KG1 (cell line): ENCODE measurements around the gene HOXC9.

ENCODE experiments used
- DNase-seq: peaks from one replicate; lab custom pipeline; 2025; lab: John Stamatoyannopoulos, UW

The HOXC9 gene

DNA sequence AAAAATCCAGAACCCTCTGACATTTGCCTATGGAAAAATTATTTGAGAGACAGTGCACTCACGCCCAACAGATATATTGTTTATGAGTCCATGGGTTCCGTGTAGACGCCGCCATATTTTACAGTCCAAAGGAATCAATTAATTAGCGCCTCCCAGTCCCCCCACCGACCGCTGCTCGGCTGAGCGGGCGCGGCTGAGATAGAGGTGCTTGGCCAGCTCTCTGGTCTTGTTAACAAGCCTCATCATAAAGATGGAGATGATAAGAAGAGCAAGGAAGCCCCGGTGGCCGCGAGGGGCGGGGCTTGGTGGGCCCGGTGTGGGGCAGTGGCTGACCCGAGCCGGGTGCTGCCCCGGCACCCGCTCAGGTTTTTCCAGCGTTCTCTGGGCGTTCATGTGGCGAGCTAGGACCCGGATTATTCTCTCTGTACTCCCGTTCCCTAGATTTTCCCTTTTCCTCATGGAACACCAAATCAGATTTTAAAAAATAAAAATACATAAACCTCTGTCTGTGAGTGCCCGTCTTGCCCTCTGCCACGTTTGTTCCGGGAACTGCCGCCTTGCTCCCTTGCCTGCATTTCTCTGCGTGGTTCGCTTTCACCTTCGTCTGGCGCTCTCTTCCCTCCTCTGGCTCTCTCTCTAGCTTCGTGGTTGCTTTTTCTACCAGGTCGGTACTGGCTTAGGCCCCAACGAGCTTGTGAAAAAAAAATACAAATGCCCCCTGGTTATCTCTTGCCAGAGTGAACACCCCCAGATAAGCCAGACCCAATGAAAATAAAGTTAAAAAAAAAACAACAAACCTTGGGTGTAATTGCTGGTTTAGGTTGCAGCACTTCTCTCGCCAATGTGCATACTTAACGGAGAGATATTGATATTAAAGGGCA is 36.3 kb upstream of the HOXC9 start:
- no peak for DNase-seq

DNA sequence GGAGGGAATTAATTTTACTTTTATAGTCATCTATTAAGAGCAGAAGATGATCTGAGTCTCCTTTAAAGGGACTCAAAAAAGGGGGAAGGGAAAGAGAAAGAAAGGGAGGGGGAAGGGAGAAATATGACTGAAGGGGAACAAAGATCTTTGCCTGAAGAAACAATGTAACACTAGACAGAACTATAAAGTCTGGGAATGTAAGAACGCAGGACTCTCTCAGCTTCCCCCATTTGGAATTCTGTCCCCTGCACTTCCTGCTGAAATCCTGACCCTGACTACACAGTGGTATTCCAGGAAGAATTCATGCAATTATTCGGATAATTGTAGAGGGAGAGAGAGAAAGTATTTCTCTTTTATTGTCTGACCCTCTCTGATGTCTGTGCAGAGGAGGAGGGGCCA is 35.6 kb upstream of the HOXC9 start:
- DNase-seq, result no peak

DNA sequence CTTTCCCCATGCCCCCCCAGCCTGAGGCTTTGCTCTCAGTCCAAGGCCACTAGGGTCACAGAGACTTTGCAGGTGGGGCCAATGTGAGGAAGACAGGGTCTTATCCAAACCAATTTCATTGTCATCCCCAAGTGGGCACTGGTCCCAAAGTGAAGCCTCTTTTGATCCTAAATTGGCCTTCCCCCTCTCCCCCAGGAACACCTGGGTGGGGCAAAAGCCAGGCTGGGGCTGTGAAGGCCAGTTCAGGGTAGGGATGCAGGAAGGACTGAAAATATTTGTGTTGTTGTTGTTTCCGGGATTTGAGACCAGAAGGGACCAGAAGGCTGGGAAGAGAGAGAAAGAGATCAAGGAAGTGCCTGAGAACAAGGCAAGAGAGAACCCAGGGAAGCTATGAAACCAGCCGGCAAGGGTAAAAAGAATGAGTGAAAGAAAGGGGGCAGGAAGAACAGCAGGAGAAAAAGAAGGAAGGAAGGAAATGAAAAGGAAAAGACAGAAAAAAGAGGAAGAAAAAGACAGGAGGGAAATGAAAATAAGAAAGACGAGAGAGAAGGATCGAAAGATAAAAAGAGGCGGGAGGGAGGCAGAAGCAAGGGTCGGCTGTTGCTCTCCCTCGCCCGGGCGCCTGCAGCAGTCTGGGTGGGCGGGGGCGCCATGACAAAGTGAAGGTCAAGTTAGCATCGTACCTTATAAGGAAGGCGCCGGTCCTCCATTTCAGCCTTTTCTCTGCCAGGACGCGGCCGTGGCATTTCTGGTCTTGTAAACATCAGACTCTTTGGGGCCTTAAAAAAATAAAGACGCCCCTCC is 34.5 kb upstream of the HOXC9 start:
- no peak for DNase-seq

DNA sequence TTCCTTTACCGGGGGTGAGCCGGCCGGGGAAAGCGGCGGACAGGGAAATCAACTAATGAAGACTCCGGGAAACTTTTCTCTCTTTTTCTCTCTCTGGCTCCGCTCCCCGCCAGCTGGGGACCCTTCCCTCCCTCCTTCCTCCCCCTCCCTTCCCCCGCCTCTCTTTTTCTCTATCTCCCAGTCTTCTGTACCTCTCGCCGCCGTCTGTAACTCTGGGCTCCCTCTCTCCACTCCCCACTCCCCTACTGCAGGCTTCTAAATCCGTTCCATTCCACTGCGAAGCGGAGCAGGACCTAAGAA is 33.9 kb upstream of the HOXC9 start:
- DNase-seq, result no peak

DNA sequence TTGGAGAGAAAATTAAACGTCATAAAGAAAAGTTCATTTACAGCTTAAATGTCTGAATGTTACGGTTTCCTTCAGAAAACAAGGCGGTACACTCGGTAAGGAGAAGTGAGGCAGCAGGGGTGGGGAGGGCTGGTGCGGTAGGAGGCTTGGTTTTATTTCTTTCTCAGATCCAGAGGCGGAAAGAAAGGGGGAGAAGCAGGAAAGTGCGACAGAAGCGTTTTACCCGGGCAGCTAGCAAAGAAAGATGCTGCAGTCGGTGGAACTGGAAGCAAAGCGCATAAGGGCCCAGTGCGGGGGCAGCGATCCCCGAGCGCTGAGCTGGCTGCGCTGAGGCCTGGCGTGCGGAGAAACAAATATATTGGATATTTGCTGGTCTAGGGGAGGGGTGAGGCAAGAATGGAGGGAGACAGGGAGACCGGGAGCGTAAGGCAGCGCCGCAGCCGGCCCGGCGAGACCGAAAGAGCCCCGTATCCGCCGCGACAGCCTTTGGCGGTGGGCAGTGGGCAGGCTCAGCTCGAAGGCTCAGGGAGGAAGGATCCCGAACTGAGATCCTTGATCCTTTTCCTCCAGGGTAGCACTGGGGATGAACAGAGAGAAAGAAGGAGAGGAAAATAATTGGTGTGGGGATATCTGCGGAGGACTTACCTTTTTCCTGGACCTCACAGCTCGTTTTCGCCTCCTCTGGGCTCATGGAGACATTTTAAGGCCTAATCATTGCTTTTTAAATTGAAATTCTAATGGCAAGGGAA is 33.4 kb upstream of the HOXC9 start:
- no peak for DNase-seq

DNA sequence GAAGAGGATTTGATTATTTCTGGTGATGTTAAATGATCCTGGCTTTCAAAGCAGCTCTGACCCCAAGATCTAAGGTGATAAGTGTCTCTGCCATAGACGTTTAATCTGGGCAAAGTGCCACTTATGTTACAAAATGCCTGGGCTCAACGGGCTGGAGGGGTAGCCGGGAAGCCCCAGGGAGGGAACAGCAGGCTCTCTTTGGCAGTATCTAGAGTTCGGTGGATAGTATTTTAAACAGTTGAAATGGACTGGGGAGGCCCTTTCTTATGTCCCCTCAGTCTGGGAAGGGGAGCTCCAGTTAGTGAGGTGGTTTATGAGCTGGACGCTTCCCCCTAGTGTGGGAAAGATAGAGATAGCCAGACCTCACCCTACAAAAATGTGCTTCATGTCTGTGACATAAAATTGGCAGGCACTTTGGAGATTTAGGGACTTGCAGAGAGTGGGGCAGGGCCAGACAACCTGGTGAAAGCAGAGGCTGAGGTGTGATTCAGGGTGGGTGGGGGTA is 32.5 kb upstream of the HOXC9 start:
- DNase-seq, result no peak

DNA sequence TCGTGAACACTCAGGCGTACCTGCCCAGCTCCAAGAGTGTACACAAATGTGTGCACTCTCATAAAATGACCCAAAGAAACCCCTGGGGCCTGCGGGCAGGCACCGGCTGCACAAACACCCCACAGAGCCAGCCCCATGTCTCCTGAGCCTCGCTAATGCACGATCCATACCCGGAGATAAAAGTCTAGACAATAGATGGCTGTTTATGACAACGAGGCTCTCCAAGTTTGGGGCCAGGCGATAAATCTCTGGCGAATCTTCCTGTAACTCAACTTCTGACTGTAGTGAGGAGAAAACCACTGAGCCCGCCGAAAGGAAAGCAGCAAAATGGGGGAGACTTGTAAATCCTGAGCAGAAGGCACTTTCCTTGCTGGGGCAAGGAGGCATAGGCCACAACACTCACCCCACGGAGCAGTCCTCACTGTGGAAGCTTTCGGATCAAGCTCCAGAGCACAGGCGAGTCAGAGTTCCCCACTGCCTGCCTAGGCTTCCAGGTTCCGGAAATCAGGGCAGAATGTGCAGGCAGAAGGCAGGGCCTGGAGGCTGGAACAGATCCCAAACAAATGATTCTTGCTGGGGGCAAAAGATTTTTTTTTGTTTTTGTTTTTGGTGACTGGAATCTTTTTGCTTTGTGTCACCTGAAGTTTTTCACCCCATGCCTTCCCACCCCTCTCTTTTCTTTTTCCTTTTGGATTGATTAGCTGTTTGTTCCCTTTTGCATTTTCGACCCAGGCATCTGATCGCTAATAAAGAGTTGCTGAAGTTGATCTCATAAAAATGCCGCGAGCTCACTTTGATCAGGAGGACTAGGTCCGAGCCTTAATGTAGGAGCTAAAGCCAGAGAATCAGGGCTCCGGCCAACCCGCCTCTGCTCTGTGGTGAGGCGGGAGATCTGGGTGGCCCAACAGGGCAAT is 31.5 kb upstream of the HOXC9 start:
- no peak for DNase-seq

DNA sequence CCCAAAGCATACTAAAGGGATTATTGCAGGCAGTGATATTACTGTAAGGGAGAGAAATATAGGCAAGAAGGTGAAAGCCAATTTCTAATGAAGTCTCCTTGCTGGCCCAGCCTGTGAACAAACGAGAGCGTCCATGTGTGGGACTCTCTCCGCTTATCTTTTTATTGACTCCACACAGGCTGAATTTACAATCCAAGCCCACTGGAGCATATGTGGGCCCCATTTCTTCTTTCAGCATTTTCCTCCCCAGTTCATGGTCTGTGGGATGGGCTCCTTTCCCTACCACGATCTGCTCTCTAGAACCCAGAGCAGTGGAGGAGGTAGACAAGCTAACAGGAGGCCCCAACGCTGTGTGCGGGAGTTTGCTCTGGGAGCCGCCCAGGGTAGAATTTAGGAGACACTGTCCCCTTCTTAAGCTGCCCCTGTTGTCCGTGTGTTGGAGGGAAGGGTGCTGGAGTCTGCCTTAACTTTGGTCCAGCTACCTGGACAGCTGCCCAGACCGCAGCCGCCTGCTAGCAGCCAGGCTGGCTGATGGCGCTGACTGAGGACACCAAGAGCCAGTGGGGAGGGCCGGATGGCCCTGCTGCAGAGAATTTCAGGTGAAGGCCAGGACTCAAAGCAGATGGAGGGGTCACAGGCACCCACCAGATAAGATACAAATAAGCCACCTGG is 30.2 kb upstream of the HOXC9 start:
- DNase-seq, result no peak

DNA sequence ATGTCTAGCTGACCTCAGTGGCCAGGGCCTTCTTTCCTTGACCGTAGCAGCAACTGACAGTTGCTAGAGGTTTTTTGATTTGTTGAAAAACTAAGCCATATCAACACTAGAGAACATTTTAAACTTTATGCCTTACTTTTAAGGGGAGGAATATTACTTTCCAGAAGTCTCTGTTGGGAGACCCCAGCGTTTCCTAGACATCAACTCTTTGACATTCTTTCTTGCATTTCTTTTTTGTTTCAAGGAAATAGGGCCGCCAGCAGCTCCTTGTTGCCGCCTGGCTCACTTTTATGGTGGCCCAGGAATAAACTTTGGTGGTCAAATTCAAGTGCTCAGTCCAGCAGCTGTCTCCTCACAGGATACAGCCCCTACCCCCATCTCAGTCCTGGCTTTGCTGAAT is 29.5 kb upstream of the HOXC9 start:
- DNase-seq, result no peak

DNA sequence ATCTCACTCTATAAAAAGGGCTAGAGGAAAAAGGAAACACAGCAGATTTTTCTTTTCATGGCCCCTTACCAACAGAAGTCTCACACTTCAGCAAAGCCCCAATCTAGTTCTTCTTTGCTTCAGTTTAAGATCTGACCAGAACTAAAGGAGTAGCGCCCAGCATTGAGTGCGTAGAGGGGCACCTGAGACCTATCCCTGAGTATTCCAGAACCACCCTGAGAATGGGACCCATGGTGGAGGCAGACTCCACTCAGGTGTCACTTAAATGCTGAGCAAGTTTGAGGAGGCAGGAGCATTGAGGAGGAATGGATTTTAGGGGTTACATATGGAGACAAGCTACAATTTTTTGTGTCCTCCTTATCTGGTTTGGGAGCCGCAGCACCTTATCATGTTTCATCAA is 28.8 kb upstream of the HOXC9 start:
- no peak for DNase-seq

DNA sequence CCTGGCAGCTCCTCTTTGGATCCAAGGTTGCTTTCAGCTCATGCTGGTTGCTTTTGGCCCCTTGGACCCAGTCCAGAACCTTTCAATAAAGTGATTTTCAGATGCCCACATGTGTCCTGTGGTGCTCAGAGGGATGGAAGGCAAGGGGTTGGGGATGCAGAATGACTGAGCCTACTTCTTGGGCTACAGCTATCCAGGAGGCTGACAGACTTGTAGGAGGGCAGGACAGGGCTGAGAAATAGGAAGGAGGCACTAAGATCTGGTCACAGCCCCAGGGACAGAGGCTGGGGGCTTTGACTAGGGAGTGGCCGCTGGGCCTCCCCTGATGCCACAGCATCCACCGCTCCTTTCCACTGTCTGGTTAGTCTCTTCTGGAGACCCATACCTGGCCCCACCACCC is 28.3 kb upstream of the HOXC9 start:
- DNase-seq, result no peak

DNA sequence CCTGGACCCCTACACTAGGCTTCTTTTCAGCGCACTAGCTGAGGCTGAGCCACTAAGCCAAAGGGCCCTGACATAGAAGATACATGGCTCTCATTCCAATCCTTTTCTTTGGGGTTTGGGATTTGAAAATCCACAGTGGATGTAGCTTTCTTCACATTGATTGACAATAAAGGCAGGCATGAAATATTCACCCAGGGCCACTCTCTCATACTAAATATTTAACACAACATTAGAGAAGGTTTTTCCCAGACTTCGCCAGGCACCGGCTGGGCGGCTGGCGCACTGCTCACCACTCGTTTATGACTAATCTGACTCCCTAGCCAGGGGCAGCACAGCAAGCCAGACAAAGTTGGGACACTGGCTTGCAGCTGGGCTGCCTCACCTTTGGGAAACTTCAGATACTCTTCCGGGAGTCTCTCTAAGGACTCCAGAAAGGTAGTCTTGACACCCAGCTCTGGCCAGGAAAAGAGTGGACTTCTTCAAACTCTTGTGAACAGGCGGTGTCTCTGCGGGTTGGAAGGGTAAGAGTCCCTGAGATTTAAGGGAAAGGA is 27.7 kb upstream of the HOXC9 start:
- no peak for DNase-seq

DNA sequence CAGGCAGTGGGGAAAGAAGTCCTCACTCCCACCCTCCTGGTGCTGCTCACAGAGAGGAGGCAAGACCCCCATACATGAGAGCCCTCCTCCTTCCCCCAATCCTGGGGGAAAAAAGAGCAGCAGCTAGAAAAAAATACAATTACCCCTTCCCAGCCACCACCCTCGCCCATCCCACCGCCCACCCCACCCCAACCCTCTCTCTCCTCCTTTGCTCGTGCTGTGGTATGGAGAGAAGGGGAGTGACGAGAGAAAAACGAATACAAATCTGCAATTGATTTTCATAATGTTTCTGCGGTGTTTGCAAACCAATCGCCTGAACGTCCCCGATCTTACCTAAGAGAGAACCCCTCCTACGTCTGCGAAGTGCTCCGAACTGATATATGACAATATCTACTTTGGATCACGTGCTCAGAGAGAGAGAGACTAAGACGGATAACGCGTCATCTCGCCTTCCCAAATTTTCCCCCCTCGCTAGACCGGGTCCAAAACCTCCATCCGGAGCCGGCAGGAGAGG is 27.2 kb upstream of the HOXC9 start, which contains the start of gene HOXC11:
HOXC11 (plus strand) TSS at position 405 of the 514 bp plus-strand sequence. CDS start 116 bp downstream, outside the sequence.
- DNase-seq, result no peak

DNA sequence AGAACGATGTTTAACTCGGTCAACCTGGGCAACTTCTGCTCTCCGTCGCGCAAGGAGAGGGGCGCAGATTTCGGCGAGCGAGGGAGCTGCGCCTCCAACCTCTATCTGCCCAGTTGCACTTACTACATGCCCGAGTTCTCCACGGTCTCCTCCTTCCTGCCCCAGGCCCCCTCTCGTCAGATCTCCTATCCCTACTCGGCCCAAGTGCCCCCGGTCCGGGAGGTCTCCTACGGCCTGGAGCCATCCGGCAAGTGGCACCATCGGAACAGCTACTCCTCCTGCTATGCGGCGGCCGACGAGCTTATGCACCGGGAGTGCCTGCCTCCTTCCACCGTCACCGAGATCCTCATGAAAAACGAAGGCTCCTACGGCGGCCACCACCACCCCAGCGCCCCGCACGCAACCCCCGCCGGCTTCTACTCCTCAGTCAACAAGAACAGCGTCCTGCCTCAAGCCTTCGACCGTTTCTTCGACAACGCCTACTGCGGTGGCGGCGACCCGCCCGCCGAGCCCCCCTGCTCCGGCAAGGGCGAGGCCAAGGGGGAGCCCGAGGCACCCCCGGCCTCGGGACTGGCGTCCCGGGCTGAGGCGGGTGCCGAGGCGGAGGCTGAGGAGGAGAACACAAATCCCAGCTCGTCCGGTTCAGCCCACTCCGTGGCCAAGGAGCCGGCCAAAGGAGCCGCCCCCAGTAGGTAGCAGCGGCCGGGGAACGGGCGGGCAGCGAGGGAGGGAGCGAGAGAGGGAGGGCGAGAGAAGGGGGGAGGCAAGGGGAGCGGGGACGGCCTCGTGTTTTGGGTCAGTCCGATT is 26.5 kb upstream of the HOXC9 start:
- no peak for DNase-seq

DNA sequence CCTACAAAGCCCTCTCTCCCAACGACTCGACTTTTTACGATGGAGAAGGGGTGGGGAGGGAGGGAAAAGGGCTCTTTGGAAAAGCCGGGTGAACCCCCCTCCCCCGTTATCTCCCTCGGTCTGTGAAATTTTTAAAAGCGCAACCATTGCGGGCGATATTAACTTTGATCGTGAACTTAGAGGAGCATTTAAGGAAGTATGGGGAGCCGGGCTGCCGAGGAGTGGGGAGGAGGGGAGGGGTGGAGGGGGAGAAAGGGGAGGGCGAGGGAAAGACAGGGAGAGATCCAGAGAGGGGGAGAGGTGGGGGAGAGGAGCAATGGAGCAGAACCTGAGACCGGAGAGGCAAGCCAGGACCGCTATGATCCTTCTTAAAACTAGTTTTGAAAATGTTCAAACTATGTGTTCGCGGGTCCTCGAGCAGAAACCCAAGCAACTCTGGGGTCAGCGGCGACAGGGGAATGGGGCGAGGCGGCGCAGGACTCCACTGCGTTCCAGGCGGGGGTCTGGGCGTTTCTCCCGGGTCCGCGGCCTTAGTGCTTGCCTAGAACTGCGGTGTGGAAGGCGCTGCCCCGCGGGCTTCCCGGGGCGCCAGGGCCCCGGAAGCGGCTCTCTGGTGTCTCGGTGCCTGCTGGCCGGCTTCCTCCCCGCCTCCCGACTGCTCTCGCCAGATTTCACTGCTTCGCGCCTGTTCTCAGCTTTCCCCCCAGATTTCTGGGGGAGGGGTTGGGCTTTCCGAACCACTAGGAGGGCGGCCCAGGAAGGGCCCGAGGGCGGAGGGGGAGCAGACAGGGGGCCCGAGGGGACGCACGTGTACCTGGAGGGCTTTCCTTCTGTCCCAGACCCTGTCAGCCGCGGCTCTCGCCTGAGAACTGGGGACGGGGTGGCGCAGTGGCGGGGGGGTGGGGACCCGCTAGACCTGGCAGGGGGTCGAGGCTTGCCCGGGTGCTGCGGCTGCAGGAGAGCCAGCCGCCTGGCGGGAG is 25.6 kb upstream of the HOXC9 start, which contains the start of gene HOTAIR:
HOTAIR (minus strand) TSS at position 871 of the 980 bp plus-strand sequence.
- DNase-seq, result no peak

DNA sequence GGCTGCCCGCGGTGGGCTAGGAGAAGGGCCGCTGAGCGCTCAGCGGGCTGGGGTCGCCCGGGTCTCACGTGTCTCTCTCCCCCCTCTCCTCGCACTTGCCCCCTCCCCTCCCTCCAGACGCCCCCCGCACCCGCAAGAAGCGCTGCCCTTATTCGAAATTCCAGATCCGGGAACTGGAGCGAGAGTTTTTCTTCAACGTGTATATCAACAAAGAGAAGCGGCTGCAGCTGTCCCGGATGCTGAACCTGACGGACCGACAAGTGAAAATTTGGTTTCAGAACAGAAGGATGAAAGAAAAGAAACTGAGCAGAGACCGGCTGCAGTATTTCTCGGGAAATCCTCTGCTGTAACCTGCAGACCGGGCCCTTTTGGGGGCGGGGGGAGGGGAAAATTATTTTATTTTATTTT is 24.9 kb upstream of the HOXC9 start:
- no peak for DNase-seq

DNA sequence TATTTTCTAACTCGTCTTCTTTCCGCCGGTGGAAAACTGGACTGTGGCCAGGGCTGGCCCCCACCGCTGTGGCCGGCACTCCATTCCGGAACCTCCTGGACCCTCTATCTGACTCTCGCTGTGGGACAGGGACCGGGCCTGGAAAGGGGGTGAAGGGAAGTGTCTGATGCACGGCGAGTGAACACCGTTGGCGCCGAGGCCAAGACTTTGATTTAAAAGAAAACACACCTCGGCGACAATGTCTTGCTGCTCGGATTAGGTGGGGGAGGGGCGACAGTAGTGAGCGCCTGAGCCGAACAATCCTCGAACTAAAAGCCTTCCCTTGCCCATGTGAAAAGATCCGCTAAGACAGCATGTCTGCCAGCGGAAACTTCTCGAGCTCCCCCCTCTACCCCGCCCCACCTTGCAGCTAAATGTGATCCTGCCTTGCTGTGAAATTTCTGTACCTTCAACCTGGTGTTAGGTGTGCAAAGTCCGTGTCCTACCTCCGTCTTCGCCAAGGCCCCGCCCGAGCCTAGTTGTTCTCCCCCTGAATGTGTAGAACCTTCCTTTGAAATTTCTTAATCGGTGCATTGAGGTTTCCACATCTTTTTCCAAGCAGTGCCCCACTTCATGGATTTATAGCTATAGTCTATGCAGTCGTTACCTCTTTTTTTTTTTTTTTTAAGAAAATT is 24.3 kb upstream of the HOXC9 start:
- no peak for DNase-seq
